OCI-LY7 (cell line): ENCODE data around the gene SLC19A1.

Source experiments
- CTCF ChIP-seq: fragments of 200-600 bp; sonication (generic); conservative IDR thresholded peaks from 2 replicates; pipeline ENCODE4 v1.5.1; 2014; ENCODE audit warnings: mild to moderate bottlenecking, antibody characterized with exemption, low read length, moderate library complexity, mixed read lengths
- EZH2phosphoT487 ChIP-seq: fragments of 200-600 bp; sonication (generic); IDR thresholded peaks from 2 replicates; pipeline ENCODE4 v1.6.1; 2018; ENCODE audit warnings: low read depth, borderline replicate concordance, mild to moderate bottlenecking, mixed run types, antibody characterized with exemption, low read length, moderate library complexity, mixed read lengths

- TF ChIP-seq CTCF (no peak), EZH2phosphoT487 (no peak)
These were observed 5.3 kb upstream of the SLC19A1 start for GRCh38 chr21:45547545-45547900.
